Natural killer cell (primary cell): ENCODE measurements around the gene CFAP157. TPM values are rescaled to one million over a fixed set of nuclear protein-coding genes. Genes with fewer than 3 reads are reported as not detected.
"Not testable (repeated sequence)": the region's sequence is repeated elsewhere in the genome, so short reads cannot be mapped to it uniquely, and the experiment has no call there.

ENCODE experiments used
- ATAC-seq, 3 donors: fragments of 150-1000 bp in 2 of 3; fragments of 200-7000 bp in 1 of 3; cut with Tn5 transposase; 1 replicate in 1 of 3; 2 replicates in 2 of 3; pipeline ENCODE4 v1.10.0; 2021; ENCODE audit warnings: mild to moderate bottlenecking in 2 of 3, moderate library complexity in 2 of 3
- DNase-seq, 2 donors: peaks; one replicate each; pipeline versions ENCODE4 v3.0.0 to v3.0.0-alpha.2; 2013 to 2021; ENCODE audit warnings: mixed read lengths in 1 of 2
- H3K27ac ChIP-seq: one replicate; pipeline ENCODE4 v1.5.1; 2013; ENCODE audit warnings: mild to moderate bottlenecking, low read length
- H3K27me3 ChIP-seq: one replicate; pipeline ENCODE4 v1.6.1; 2013; ENCODE audit warnings: low read length; ENCODE audit not compliant: control insufficient read depth, insufficient read depth
- H3K36me3 ChIP-seq: one replicate; pipeline ENCODE4 v1.6.1; 2013; ENCODE audit warnings: low read length; ENCODE audit not compliant: control insufficient read depth, insufficient read depth
- H3K4me1 ChIP-seq: one replicate; pipeline ENCODE4 v1.6.1; 2013; ENCODE audit warnings: low read length; ENCODE audit not compliant: control insufficient read depth, insufficient read depth
- H3K4me3 ChIP-seq: one replicate; pipeline ENCODE4 v1.5.1; 2013; ENCODE audit warnings: low read length
- H3K9me3 ChIP-seq: one replicate; pipeline ENCODE4 v1.6.1; 2013; ENCODE audit warnings: low read length; ENCODE audit not compliant: control insufficient read depth, insufficient read depth
- H3K27ac Mint-ChIP-seq, 2 donors: one replicate each; pipeline ENCODE4 v1.8.0; 2022; ENCODE audit warnings: mild to moderate bottlenecking in 2 of 2, mixed read lengths in 2 of 2, moderate library complexity in 1 of 2
- H3K27me3 Mint-ChIP-seq, 2 donors: one replicate each; pipeline ENCODE4 v1.8.0; 2022; ENCODE audit warnings: low read depth in 2 of 2, mixed read lengths in 2 of 2
- H3K36me3 Mint-ChIP-seq: one replicate; pipeline ENCODE4 v1.8.0; 2022; ENCODE audit warnings: mixed read lengths
- H3K4me1 Mint-ChIP-seq, 2 donors: one replicate each; pipeline ENCODE4 v1.8.0; 2022; ENCODE audit warnings: mixed read lengths in 2 of 2
- H3K4me3 Mint-ChIP-seq: one replicate; pipeline ENCODE4 v1.8.0; 2022; ENCODE audit warnings: mild to moderate bottlenecking, moderate library complexity, mixed read lengths
- H3K9me3 Mint-ChIP-seq, 2 donors: one replicate each; pipeline ENCODE4 v1.8.0; 2022; ENCODE audit warnings: mixed read lengths in 2 of 2
- WGBS: methylation state at CpG from one replicate; pipeline ENCODE4 v1.1.7; 2013; ENCODE audit warnings: missing lambda C conversion rate; ENCODE audit not compliant: insufficient coverage; 5-methylcytosine and 5-hydroxymethylcytosine counted together
- intact Hi-C: fragments of 100-400 bp; cut with micrococcal nuclease; formaldehyde crosslinking; loops from one replicate; pipeline ENCODE4 v1.14.2; 2022
- total RNA-seq, 4 donors: library from RNA; stranded (reverse); fragments of 120-200 nt in 1 of 4; gene quantifications; one replicate each; pipeline versions ENCODE4 v1.2.3 to v1.2.4, GENCODE V29; 2013 to 2022
- TF ChIP-seq, protein P1 (sequence below): fragments of 200-600 bp; IDR thresholded peaks from one replicate; pipeline ENCODE4 v1.8.0; 2022; ENCODE audit warnings: antibody characterized with exemption

The CFAP157 gene
- total RNA-seq, 3 donors from 2014 or later (not counting 1 experiment from before 2014, with no cell fraction given), result not detected

DNA sequence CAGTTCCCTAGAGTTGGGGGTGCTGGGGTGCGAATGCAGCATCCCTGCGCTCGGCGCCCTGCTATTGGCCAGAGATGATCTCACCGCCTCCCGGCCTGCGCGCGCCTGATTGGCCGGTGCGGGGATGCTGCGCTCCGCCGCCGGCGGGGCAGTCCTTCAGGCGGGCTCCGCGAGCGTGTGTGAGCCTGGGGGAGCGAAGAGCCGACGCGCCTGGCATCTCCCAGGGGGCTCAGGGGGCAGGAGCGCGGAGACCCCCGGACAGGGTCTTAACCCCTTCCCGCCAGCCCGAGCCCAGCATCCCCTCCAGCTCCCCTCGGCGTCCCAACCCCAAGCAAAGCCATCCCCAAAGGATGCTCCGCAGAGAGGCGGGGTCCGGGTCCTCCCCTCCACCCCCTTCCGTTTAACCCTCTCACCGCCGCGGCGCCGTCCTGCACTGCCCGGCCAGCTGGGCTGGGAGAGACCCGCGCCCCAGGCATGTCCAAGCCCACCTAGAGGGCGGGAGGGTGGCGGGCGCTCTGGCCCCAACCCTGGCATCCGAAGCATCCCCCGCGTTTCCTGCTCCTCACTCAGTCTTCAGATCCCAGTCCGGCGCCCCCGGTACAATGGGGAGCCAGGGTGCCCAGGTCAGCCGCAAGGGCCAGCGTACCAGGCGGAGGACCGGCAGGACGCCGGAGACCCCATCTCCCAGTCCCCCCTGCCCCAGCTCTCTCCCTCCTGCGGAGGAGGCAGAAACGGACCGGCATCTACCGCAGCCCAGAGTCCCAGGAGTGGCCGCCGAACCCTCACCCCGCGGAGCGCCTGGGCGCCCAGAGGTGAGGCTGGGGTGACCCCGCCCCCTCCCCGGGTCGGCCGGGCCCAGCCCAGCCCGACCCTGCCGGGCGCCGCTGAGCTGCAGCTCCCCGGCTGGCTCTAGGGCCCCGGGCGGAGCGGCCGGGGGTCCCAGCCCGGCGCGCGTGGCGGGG lies 47.6 kb downstream of the CFAP157 start:
- Histone ChIP-seq H3K36me3 (peaks cover 58% of the 10 kb centered on the region), H3K4me1 (no peaks in the 10 kb centered on the region), H3K27me3 (no peaks in the 10 kb centered on the region), H3K27ac (no peak overlapping the region), H3K4me3 (no peak overlapping the region), H3K9me3 (no peaks in the 10 kb centered on the region)
- ATAC-seq (no peak), DNase-seq (no peak)
- no peaks in the 10 kb centered on the region for H3K9me3 Mint-ChIP-seq
- intact Hi-C loops, result no loop called here
- H3K27ac Mint-ChIP-seq, result no peak overlapping the region
- TF ChIP-seq, protein P1, sequence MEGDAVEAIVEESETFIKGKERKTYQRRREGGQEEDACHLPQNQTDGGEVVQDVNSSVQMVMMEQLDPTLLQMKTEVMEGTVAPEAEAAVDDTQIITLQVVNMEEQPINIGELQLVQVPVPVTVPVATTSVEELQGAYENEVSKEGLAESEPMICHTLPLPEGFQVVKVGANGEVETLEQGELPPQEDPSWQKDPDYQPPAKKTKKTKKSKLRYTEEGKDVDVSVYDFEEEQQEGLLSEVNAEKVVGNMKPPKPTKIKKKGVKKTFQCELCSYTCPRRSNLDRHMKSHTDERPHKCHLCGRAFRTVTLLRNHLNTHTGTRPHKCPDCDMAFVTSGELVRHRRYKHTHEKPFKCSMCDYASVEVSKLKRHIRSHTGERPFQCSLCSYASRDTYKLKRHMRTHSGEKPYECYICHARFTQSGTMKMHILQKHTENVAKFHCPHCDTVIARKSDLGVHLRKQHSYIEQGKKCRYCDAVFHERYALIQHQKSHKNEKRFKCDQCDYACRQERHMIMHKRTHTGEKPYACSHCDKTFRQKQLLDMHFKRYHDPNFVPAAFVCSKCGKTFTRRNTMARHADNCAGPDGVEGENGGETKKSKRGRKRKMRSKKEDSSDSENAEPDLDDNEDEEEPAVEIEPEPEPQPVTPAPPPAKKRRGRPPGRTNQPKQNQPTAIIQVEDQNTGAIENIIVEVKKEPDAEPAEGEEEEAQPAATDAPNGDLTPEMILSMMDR, result no peak
- WGBS, result 96% methylated on average over 86 of the region's 86 CpGs
- no peaks in the 10 kb centered on the region for H3K27me3 Mint-ChIP-seq
- no peak overlapping the region for H3K4me3 Mint-ChIP-seq
- peaks cover 7% of the 10 kb centered on the region for H3K36me3 Mint-ChIP-seq
- H3K4me1 Mint-ChIP-seq, result peaks cover 5 to 32% of the 10 kb centered on the region in 2 donors

GRCh38 chr9:127755061-127756060 lies 48.6 kb downstream of the CFAP157 start:
- Histone ChIP-seq H3K4me1 (no peaks in the 10 kb centered on the region), H3K36me3 (peaks cover 57% of the 10 kb centered on the region), H3K27ac (no peak overlapping the region), H3K4me3 (no peak overlapping the region), H3K27me3 (no peaks in the 10 kb centered on the region), H3K9me3 (no peaks in the 10 kb centered on the region)
- Mint-ChIP-seq H3K27ac (no peak overlapping the region), H3K9me3 (no peaks in the 10 kb centered on the region), H3K4me1 (peaks cover 4 to 31% of the 10 kb centered on the region in 2 donors), H3K4me3 (no peak overlapping the region), H3K27me3 (no peaks in the 10 kb centered on the region), H3K36me3 (peaks cover 5% of the 10 kb centered on the region)
- WGBS, result 97% methylated on average over 55 of the region's 61 CpGs
- ATAC-seq, result no peak
- TF ChIP-seq, protein P1, result no peak
- intact Hi-C loops, result no loop called here
- DNase-seq, result no peak

GRCh38 chr9:127756233-127756632 lies 49.4 kb downstream of the CFAP157 start:
- TF ChIP-seq, protein P1, result no peak
- 93% methylated on average over 3 of the region's 3 CpGs for WGBS
- Histone ChIP-seq H3K27ac (no peak overlapping the region), H3K9me3 (no peaks in the 10 kb centered on the region), H3K4me3 (no peak overlapping the region), H3K4me1 (no peaks in the 10 kb centered on the region), H3K27me3 (no peaks in the 10 kb centered on the region), H3K36me3 (peaks cover 54% of the 10 kb centered on the region)
- no peak for DNase-seq
- H3K4me1 Mint-ChIP-seq, result peaks cover 0 to 24% of the 10 kb centered on the region in 2 donors
- intact Hi-C loops, result no loop called here
- H3K27ac Mint-ChIP-seq, result no peak overlapping the region
- no peaks in the 10 kb centered on the region for H3K27me3 Mint-ChIP-seq
- H3K36me3 Mint-ChIP-seq, result no peaks in the 10 kb centered on the region
- H3K4me3 Mint-ChIP-seq, result no peak overlapping the region
- no peak for ATAC-seq
- H3K9me3 Mint-ChIP-seq, result no peaks in the 10 kb centered on the region

DNA sequence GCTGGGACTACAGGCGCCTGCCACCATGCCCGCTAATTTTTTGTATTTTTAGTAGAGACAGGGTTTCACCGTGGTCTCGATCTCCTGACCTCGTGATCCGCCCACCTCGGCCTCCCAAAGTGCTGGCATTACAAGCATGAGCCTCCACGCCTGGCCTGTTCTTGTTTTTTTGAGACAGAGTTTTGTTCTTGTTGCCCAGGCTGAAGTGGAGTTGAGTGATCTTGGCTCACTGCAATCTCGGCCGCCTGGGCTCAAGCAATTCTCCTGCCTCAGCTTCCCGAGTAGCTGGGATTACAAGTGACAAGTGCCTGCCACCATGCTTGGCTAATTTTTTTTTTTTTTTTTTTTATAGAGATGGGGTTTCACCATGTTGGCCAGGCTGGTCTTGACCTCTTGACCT lies 50.0 kb downstream of the CFAP157 start:
- H3K9me3 Mint-ChIP-seq, DNase-seq, H3K27ac Mint-ChIP-seq, intact Hi-C loops, H3K27me3 Mint-ChIP-seq, H3K4me3 ChIP-seq, H3K9me3 ChIP-seq, H3K36me3 Mint-ChIP-seq, ATAC-seq, H3K4me3 Mint-ChIP-seq, H3K27ac ChIP-seq, H3K4me1 ChIP-seq, H3K27me3 ChIP-seq: not testable (repeated sequence)
- WGBS, result 91% methylated on average over 11 of the region's 11 CpGs
- peaks cover 0 to 19% of the 10 kb centered on the region in 2 donors for H3K4me1 Mint-ChIP-seq
- H3K36me3 ChIP-seq, result peaks cover 53% of the 10 kb centered on the region
